Lower lobe of right lung (tissue), 2 donors: ENCODE measurements around the gene MTM1. TPM values are rescaled to one million over a fixed set of nuclear protein-coding genes. Genes with fewer than 3 reads are reported as not detected.

Source experiments
- ATAC-seq, 2 donors: fragments of 200-7000 bp; cut with Tn5 transposase; one replicate each; pipeline ENCODE4 v1.9.1; 2020 to 2022; ENCODE audit warnings: mild to moderate bottlenecking in 2 of 2, moderate library complexity in 2 of 2
- DNase-seq: peaks from one replicate; pipeline ENCODE4 v3.0.0-alpha.2; 2020
- H3K27ac ChIP-seq: fragments of 200-600 bp; one replicate; pipeline ENCODE4 v1.8.0; 2022
- H3K27me3 ChIP-seq: fragments of 200-600 bp; one replicate; pipeline ENCODE4 v1.8.0; 2022; ENCODE audit warnings: low read depth
- H3K36me3 ChIP-seq: fragments of 200-600 bp; one replicate; pipeline ENCODE4 v1.8.0; 2022; ENCODE audit warnings: mild to moderate bottlenecking
- H3K4me1 ChIP-seq: fragments of 200-600 bp; one replicate; pipeline ENCODE4 v1.8.0; 2022
- H3K4me3 ChIP-seq: fragments of 200-600 bp; one replicate; pipeline ENCODE4 v1.8.0; 2022; ENCODE audit warnings: mild to moderate bottlenecking
- H3K9me3 ChIP-seq: fragments of 200-600 bp; one replicate; pipeline ENCODE4 v1.8.0; 2022
- intact Hi-C: fragments of 100-400 bp; cut with DNase I; formaldehyde crosslinking; loops from one replicate; pipeline ENCODE4 v1.11.0; 2022
- total RNA-seq: library from RNA; stranded (reverse); fragmentation: NEBNext Ultra II Directional; extraction: Animal tissue kit (Norgen Biotek cat#: 25700); gene quantifications from one replicate; pipeline ENCODE4 v1.2.1, GENCODE V29; 2021
- TF ChIP-seq, protein P1 (sequence below): fragments of 200-600 bp; IDR thresholded peaks from one replicate; pipeline ENCODE4 v1.8.0; 2022; ENCODE audit warnings: antibody characterized with exemption, mild to moderate bottlenecking
- donor health status: DM: no; HTN: yes; CAD: no; lungs with severe emphysema.

Gene MTM1
- total RNA-seq, 1 donor from 2014 or later = 29.7 TPM

DNA sequence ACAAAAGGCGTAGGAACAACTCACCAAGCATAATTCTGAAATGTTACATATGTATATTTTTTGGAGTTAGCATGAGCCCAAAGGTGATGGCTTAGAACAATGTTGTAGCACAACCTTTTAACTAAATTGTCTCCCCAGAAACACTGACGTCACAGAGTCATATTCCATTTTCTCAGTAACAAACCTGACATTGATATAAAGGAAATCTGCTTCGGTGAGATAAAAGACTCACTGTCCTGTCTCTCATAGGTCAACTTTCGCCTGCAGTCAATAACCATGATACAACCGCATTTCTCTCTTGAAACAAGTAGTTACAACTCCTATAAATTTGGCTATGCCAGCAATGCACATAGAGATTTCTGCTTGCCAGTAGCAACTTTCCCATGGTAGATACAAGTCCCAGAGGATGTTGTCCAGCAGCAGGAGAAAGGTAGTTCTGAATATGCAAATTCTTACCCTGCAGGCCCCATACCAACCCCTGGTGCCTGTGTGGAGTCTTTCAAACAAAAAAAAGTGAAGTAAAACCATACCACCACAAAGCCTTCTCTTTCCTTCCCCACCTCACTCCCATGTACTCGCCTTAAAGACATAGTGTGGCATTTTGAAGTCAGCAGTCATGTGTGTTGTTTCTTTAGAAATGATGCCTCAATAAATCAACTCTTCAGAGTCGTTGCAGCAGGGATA lies 47.9 kb downstream of the MTM1 start:
- Histone ChIP-seq H3K4me3 (no peak overlapping the region), H3K4me1 (no peaks in the 10 kb centered on the region), H3K27ac (no peak overlapping the region), H3K27me3 (no peaks in the 10 kb centered on the region), H3K9me3 (no peaks in the 10 kb centered on the region), H3K36me3 (peaks cover 46% of the 10 kb centered on the region)
- TF ChIP-seq, protein P1, sequence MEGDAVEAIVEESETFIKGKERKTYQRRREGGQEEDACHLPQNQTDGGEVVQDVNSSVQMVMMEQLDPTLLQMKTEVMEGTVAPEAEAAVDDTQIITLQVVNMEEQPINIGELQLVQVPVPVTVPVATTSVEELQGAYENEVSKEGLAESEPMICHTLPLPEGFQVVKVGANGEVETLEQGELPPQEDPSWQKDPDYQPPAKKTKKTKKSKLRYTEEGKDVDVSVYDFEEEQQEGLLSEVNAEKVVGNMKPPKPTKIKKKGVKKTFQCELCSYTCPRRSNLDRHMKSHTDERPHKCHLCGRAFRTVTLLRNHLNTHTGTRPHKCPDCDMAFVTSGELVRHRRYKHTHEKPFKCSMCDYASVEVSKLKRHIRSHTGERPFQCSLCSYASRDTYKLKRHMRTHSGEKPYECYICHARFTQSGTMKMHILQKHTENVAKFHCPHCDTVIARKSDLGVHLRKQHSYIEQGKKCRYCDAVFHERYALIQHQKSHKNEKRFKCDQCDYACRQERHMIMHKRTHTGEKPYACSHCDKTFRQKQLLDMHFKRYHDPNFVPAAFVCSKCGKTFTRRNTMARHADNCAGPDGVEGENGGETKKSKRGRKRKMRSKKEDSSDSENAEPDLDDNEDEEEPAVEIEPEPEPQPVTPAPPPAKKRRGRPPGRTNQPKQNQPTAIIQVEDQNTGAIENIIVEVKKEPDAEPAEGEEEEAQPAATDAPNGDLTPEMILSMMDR = no peak
- ATAC-seq = no peak
- DNase-seq = no peak
- intact Hi-C loops = no loop called here

DNA sequence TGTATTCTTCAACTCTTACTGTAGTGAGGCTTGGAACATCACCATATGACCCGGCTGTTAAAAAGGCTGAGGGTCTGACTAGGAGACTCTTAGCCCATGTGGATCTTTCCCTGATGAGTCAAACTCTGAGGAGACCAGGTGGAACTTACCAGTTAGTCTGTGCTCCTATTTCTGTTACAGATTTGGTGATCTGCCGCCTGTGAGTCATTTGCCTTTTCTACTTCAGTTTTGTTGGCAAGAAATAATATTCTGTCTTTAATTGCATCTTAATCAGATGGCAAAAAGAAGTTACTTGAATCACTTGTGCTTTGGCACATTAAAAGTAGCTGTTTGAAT lies 48.4 kb downstream of the MTM1 start:
- intact Hi-C loops = no loop called here
- ATAC-seq (no peak), DNase-seq (no peak)
- Histone ChIP-seq H3K9me3 (no peaks in the 10 kb centered on the region), H3K36me3 (peaks cover 50% of the 10 kb centered on the region), H3K4me1 (no peaks in the 10 kb centered on the region), H3K27ac (no peak overlapping the region), H3K27me3 (no peaks in the 10 kb centered on the region), H3K4me3 (no peak overlapping the region)
- TF ChIP-seq, protein P1 = no peak

DNA sequence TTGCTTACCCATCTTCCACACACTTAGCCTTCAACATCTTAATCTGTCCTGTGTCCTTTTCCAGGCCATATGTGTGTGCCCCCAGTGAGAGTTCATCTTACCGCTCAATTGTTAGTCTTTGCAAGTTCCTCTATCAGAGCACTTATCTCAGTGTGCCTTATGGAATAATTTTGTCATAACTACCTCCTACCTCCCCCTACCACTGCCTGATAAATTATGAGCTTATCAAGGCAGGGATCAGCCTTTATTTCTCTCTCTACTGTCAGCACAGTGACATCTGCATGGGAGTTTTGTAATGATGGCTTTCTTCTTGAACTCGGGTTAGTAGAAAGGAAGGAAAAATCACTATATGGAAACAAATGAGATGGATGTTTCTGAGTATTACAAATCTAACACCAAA lies 53.2 kb downstream of the MTM1 start:
- TF ChIP-seq, protein P1 = no peak
- Histone ChIP-seq H3K36me3 (peaks cover 38% of the 10 kb centered on the region), H3K27me3 (no peaks in the 10 kb centered on the region), H3K27ac (no peak overlapping the region), H3K9me3 (no peaks in the 10 kb centered on the region), H3K4me1 (no peaks in the 10 kb centered on the region), H3K4me3 (no peak overlapping the region)
- DNase-seq (no peak), ATAC-seq (no peak)
- intact Hi-C loops = no loop called here

DNA sequence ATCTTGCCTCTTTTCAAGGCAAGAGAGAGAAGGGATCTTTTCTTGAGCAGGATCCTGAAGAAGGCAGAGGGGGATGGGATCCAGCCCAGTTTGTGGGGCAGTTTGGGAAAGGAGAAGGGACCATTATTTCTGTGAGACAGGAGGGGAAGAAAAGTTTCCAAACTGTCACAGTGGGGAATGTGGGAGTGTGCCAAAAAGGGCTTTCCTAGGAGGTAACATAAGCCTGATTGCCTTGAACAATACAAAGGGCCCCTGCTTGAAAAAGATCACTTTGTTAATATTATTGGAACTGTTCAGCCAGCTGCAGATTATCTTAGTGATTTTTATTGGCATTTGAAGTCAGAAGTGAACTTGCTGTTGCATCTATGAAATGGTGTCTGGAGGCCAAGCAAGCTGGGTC lies 55.2 kb downstream of the MTM1 start:
- H3K4me3 ChIP-seq = no peak overlapping the region
- DNase-seq (no peak), ATAC-seq (no peak)
- H3K9me3 ChIP-seq = no peaks in the 10 kb centered on the region
- H3K27me3 ChIP-seq = no peaks in the 10 kb centered on the region
- H3K27ac ChIP-seq = no peak overlapping the region
- TF ChIP-seq, protein P1 = no peak
- no peaks in the 10 kb centered on the region for H3K4me1 ChIP-seq
- H3K36me3 ChIP-seq = peaks cover 34% of the 10 kb centered on the region
- intact Hi-C loops = no loop called here

DNA sequence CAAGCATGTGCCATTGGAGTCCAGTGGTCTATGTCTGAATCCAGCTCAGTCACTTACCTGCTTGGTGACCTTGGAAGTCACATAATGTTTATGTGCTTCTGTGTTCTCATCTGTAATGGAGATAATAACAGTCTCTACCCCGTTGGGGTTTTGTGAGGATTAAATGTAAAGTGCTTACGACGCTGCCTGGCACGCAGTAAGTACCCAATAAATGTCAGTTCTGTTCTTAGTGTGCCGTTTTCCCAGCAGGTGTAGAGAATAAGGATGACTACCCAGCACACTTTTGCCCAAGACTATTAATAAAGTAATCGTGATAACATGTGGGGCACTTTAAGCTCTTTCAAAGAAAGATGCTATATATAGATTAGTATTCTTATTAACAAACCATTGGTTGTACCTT lies 56.7 kb downstream of the MTM1 start:
- H3K9me3 ChIP-seq = no peaks in the 10 kb centered on the region
- H3K36me3 ChIP-seq = peaks cover 28% of the 10 kb centered on the region
- H3K4me1 ChIP-seq = no peaks in the 10 kb centered on the region
- ATAC-seq = no peak
- TF ChIP-seq, protein P1 = no peak
- no peak overlapping the region for H3K27ac ChIP-seq
- DNase-seq = no peak
- no peaks in the 10 kb centered on the region for H3K27me3 ChIP-seq
- intact Hi-C loops = no loop called here
- no peak overlapping the region for H3K4me3 ChIP-seq
